ENCODE measurements around the gene THSD4. TPM values are rescaled to one million over a fixed set of nuclear protein-coding genes. Genes with fewer than 3 reads are reported as not detected.

The THSD4 gene
- total and polyA plus RNA-seq, 2 of the 4 experiments (the other 2 are of a cell fraction), result 25.5 to 31.1 TPM

GRCh38 chr15:71757741-71758530 is 642.7 kb downstream of the THSD4 start:
- Histone ChIP-seq H2BK20ac (ENCODE audit: low read depth, low read length) (no peak overlapping the region), H3K56ac (ENCODE audit: extremely low read depth, insufficient read depth, low read length) (no peak overlapping the region), H4K5ac (ENCODE audit: low read depth, low read length) (no peak overlapping the region), H2BK120ac (ENCODE audit: low read depth, low read length) (no peak overlapping the region), H3K4ac (ENCODE audit: low read depth, low read length) (no peak overlapping the region), H3K36me3 (ENCODE audit: control insufficient read depth, insufficient read depth, low read length) (peaks cover 12% of the 10 kb centered on the region), H4K20me1 (ENCODE audit: insufficient read depth, low read length) (no peaks in the 10 kb centered on the region), H3K27ac (ENCODE audit: insufficient read depth, low read length) (no peak overlapping the region), H3K23ac (ENCODE audit: low read depth, low read length) (no peak overlapping the region), H3K14ac (replicated peaks; ENCODE audit: low read depth, low read length) (no peak overlapping the region), H4K8ac (ENCODE audit: low read depth in 2 of 2, low read length in 2 of 2) (no peak overlapping the region), H3K9me1 (ENCODE audit: insufficient read depth, low read length) (peaks cover 10% of the 10 kb centered on the region), H4K91ac (ENCODE audit: insufficient read depth, low read depth, low read length) (no peak overlapping the region), H3K79me1 (ENCODE audit: low read depth in 1 of 2, low read length in 2 of 2) (0 out of 4 replicates have a peak, but pooled peaks cover 0 to 3% of the 10 kb centered on the region in 2 experiments), H2BK5ac (ENCODE audit: low read depth, low read length, poor library complexity, severe bottlenecking) (no peak overlapping the region), H2AFZ (replicated peaks; ENCODE audit: low read length, poor library complexity) (no peak overlapping the region), H2AK5ac (ENCODE audit: low read depth, low read length) (no peak overlapping the region), H3K4me1 (ENCODE audit: control insufficient read depth, insufficient read depth, low read length) (peaks cover 4% of the 10 kb centered on the region; the same call in 1 of the 2 replicates), H3K4me2 (ENCODE audit: low read depth, low read length) (no peak overlapping the region), H3K18ac (ENCODE audit: low read depth, low read length) (no peak overlapping the region), H3K9ac (ENCODE audit: low read depth, low read length) (no peak overlapping the region), H2AK9ac (replicated peaks; ENCODE audit: low read depth, low read length, poor library complexity) (no peak overlapping the region), H3K9me3 (ENCODE audit: control insufficient read depth, insufficient read depth, low read length) (peaks cover 9% of the 10 kb centered on the region), H3K27me3 (ENCODE audit: control insufficient read depth, insufficient read depth, low read length) (no peaks in the 10 kb centered on the region), H2BK15ac (ENCODE audit: low read depth, low read length) (no peak overlapping the region), H3K4me3 (ENCODE audit: insufficient read depth, low read depth, low read length) (no peak overlapping the region)
- POLR2A ChIA-PET (ENCODE audit: unreplicated experiment), result no interaction called here
- dilution Hi-C loops (cut with HindIII; ENCODE audit: low sequenced_read_pairs, unreplicated experiment) (no loop called here), intact Hi-C loops (cut with micrococcal nuclease) (no loop called here), in situ Hi-C loops (cut with MboI; ENCODE audit: low sequenced_read_pairs) (no loop called here)
- DNase-seq (no peak), ATAC-seq (ENCODE audit: low read depth) (no peak)
- CTCF ChIA-PET, result interaction anchor here (0.5 to 1.1 kb wide), 2 partner anchors 14 to 43 kb away, joined by 3 to 4 read pairs; no protein-coding TSS in a partner anchor
- TF ChIP-seq CTCF (conservative IDR thresholded peaks at IDR 0.05; ENCODE audit: low read depth, low read length) (no peak), CHD1 (IDR thresholded peaks at IDR 0.05; ENCODE audit: low read depth, low read length) (no peak), CEBPB (IDR thresholded peaks at IDR 0.05; ENCODE audit: low read depth, low read length) (no peak), MAFK (IDR thresholded peaks at IDR 0.05; ENCODE audit: low read depth, low read length) (no peak)
- 87% methylated on average over 6 of the region's 13 CpGs; no CpG with 5 or more reads in 1 of the 2 experiments for WGBS, 2 experiments (ENCODE audit: extremely low coverage in 2 of 2, insufficient read length in 1 of 2)
- BruUV-seq (replicated peaks), result no TSS peak

Data from IMR-90 (cell line).